DMS53 treated with DMSO at 0.1 percent for 48 hours (cell line): Measurements from ENCODE around the gene CLCN7.

Experiments
- DNase-seq: peaks from one replicate; lab custom pipeline; 2025; ENCODE audit not compliant: unreplicated experiment; lab: John Stamatoyannopoulos, UW

Gene CLCN7

GRCh38 chr16:1464196-1464893 is 10.5 kb downstream of the CLCN7 start:
- DNase-seq = no peak

- DNase-seq = no peak
Measured at GRCh38 chr16:1461146-1461545, 13.7 kb downstream of the CLCN7 start.

- no peak for DNase-seq
Measured at GRCh38 chr16:1460602-1461138, 14.2 kb downstream of the CLCN7 start.

GRCh38 chr16:1459967-1460366 is 14.9 kb downstream of the CLCN7 start:
- DNase-seq = no peak

GRCh38 chr16:1458977-1459341 is 15.9 kb downstream of the CLCN7 start:
- no peak for DNase-seq

- no peak for DNase-seq
Measured at GRCh38 chr16:1458336-1458976, 16.4 kb downstream of the CLCN7 start.

- DNase-seq = no peak
Measured at GRCh38 chr16:1457489-1458245, 17.2 kb downstream of the CLCN7 start.

GRCh38 chr16:1456951-1457350 is 17.9 kb downstream of the CLCN7 start:
- DNase-seq = no peak

- no peak for DNase-seq
Measured at GRCh38 chr16:1455190-1456171, 19.3 kb downstream of the CLCN7 start.

GRCh38 chr16:1454561-1454960 is 20.3 kb downstream of the CLCN7 start:
- DNase-seq = no peak

- no peak for DNase-seq
Measured at GRCh38 chr16:1453316-1453715, 21.5 kb downstream of the CLCN7 start.

- DNase-seq = no peak
Measured at GRCh38 chr16:1452530-1452929, 22.3 kb downstream of the CLCN7 start.

- no peak for DNase-seq
Measured at GRCh38 chr16:1451702-1452392, 23.0 kb downstream of the CLCN7 start.

GRCh38 chr16:1450841-1451240 is 24.0 kb downstream of the CLCN7 start:
- DNase-seq = no peak

GRCh38 chr16:1450218-1450617 is 24.6 kb downstream of the CLCN7 start:
- no peak for DNase-seq

- DNase-seq = no peak
Measured at GRCh38 chr16:1449201-1449788, 25.5 kb downstream of the CLCN7 start.

- no peak for DNase-seq
Measured at GRCh38 chr16:1448536-1449116, 26.2 kb downstream of the CLCN7 start.

GRCh38 chr16:1447965-1448364 is 26.9 kb downstream of the CLCN7 start:
- no peak for DNase-seq

- DNase-seq = no peak
Measured at GRCh38 chr16:1446296-1447080, 28.3 kb downstream of the CLCN7 start.
